HepG2 (cell line): ENCODE results near the gene PTH1R. TPM values are rescaled to one million over a fixed set of nuclear protein-coding genes. Genes with fewer than 3 reads are reported as not detected.

ENCODE experiments used
- ATAC-seq: fragments of 200-7000 bp; cut with Tn5 transposase; 3 replicates; pipeline ENCODE4 v1.9.1; 2020; ENCODE audit warnings: mild to moderate bottlenecking, moderate library complexity
- BruUV-seq: library from RNA; stranded (reverse); fragments of 400-500 nt; replicated peaks from 2 replicates; lab custom pipeline; 2021; lab: Mats Ljungman, UMichigan
- CTCF ChIA-PET: fragments of 300-600 bp; formaldehyde crosslinking; extraction: SDS; loops from one replicate; lab custom pipeline; 2021; ENCODE audit warnings: low total read pairs, inconsistent platforms, low intra/inter-chr PET ratio; lab: Yijun Ruan, JAX
- POLR2A ChIA-PET: fragments of 350-600 bp; sonication (Branson Sonifier 250); formaldehyde crosslinking; loops from one replicate; lab custom pipeline; 2020; ENCODE audit warnings: antibody characterized with exemption, inconsistent platforms; lab: Yijun Ruan, JAX
- DNase-seq: peaks from one replicate; pipeline ENCODE4 v3.0.0-alpha.2; 2015; ENCODE audit warnings: low spot score
- FAIRE-seq: peaks from 3 replicates; lab custom pipeline; 2011; peaks lifted over from hg19 to GRCh38; lab: Jason Lieb, UNC
- H2AFZ ChIP-seq: one replicate; pipeline ENCODE4 v1.6.1; 2011; ENCODE audit warnings: low read length, inconsistent platforms
- H3K27ac ChIP-seq: fragments of 300-600 bp; 3 replicates; pipeline ENCODE4 v1.8.0; 2011; ENCODE audit warnings: mixed run types, mild to moderate bottlenecking, mixed read lengths, low read length, inconsistent platforms; ENCODE audit not compliant: insufficient read depth; ENCODE audit errors: extremely low read length
- H3K27me3 ChIP-seq, 2 experiments: fragments of 200-600 bp in 1 of 2; 2 replicates in 1 of 2; 3 replicates in 1 of 2; pipeline versions ENCODE4 v1.6.0 to v1.8.0; 2011; ENCODE audit warnings: low read length in 2 of 2, mild to moderate bottlenecking in 2 of 2, moderate library complexity in 2 of 2, inconsistent platforms in 1 of 2; ENCODE audit not compliant: insufficient read depth in 2 of 2, control insufficient read depth in 1 of 2
- H3K36me3 ChIP-seq, 2 experiments: fragments of 200-600 bp in 1 of 2; replicated peaks in 1 of 2; 2 replicates in 1 of 2; 3 replicates in 1 of 2; pipeline versions ENCODE4 v1.5.1 to v1.8.0; 2011; ENCODE audit warnings: low read length in 2 of 2, inconsistent platforms in 1 of 2; ENCODE audit not compliant: insufficient read depth in 2 of 2, control insufficient read depth in 1 of 2
- H3K4me1 ChIP-seq: 2 replicates; pipeline ENCODE4 v1.5.1; 2012; ENCODE audit warnings: low read length, inconsistent platforms; ENCODE audit not compliant: insufficient read depth
- H3K4me2 ChIP-seq: 2 replicates; pipeline ENCODE4 v1.6.0; 2011; ENCODE audit warnings: low read depth, low read length, inconsistent platforms
- H3K4me3 ChIP-seq, 3 experiments: fragments of 200-600 bp in 1 of 3; sonication (generic), shearing (Covaris generic) in 1 of 3; replicated peaks in 1 of 3; 2 replicates each; pipeline ENCODE4 v1.5.1; 2011 to 2016; ENCODE audit warnings: low read length in 3 of 3, inconsistent platforms in 2 of 3, low read depth in 2 of 3, mild to moderate bottlenecking in 2 of 3, control low read depth in 1 of 3, mixed read lengths in 1 of 3; ENCODE audit not compliant: insufficient read depth in 1 of 3
- H3K79me2 ChIP-seq: one replicate; pipeline ENCODE4 v1.6.1; 2011; ENCODE audit warnings: low read length, inconsistent platforms; ENCODE audit not compliant: insufficient read depth
- H3K9ac ChIP-seq: 2 replicates; pipeline ENCODE4 v1.6.0; 2011; ENCODE audit warnings: mild to moderate bottlenecking, low read depth, low read length, inconsistent platforms; ENCODE audit not compliant: insufficient read depth
- H3K9me3 ChIP-seq: 2 replicates; pipeline ENCODE4 v1.5.1; 2012; ENCODE audit warnings: mild to moderate bottlenecking, low read length
- H4K20me1 ChIP-seq: 2 replicates; pipeline ENCODE4 v1.6.0; 2011; ENCODE audit warnings: inconsistent platforms, mild to moderate bottlenecking, low read length, moderate library complexity; ENCODE audit not compliant: insufficient read depth
- ARID2 ChIP-seq: sonication (generic); formaldehyde crosslinking; IDR thresholded peaks from 2 replicates; pipeline ENCODE4 v1.8.1; 2022; ENCODE audit warnings: mild to moderate bottlenecking, missing genetic modification reagents, borderline replicate concordance
- ERF ChIP-seq: IDR thresholded peaks from 2 replicates; pipeline ENCODE4 v1.6.1; 2018; ENCODE audit warnings: missing biosample characterization, missing genetic modification reagents
- MTA3 ChIP-seq: sonication (generic); formaldehyde crosslinking; IDR thresholded peaks from 2 replicates; pipeline ENCODE4 v1.4.0; 2020; ENCODE audit warnings: missing genetic modification reagents
- NCOA2 ChIP-seq: sonication (generic); formaldehyde crosslinking; IDR thresholded peaks from 2 replicates; pipeline ENCODE4 v1.8.0; 2022; ENCODE audit warnings: inconsistent platforms
- PHF20 ChIP-seq: sonication (generic); formaldehyde crosslinking; IDR thresholded peaks from 2 replicates; pipeline ENCODE4 v1.5.0; 2020; ENCODE audit warnings: mild to moderate bottlenecking, missing genetic modification reagents
- POLR2AphosphoS2 ChIP-seq: IDR thresholded peaks from 2 replicates; pipeline ENCODE4 v1.6.1; 2011; ENCODE audit warnings: low read depth, low read length, improper control_type of control experiment
- SMARCE1 ChIP-seq: fragments of 450-650 bp; IDR thresholded peaks from 2 replicates; pipeline ENCODE4 v1.6.1; 2017; ENCODE audit warnings: borderline replicate concordance
- ZBTB20 ChIP-seq: sonication (generic); formaldehyde crosslinking; IDR thresholded peaks from 2 replicates; pipeline ENCODE4 v1.8.1; 2023; ENCODE audit warnings: missing genetic modification reagents, low read depth, mild to moderate bottlenecking, borderline replicate concordance
- WGBS: methylation state at CpG from one replicate; pipeline ENCODE4 v1.1.6; 2017; ENCODE audit warnings: low lambda C conversion rate; 5-methylcytosine and 5-hydroxymethylcytosine counted together
- in situ Hi-C: cut with HindIII; loops from 2 replicates; pipeline ENCODE4 v1.10.0; 2017; ENCODE audit warnings: low pct_unique_long_range_greater_than_20kb; ENCODE audit not compliant: extremely low pct_ligation_motif_present
- intact Hi-C: fragments of 100-400 bp; cut with micrococcal nuclease; formaldehyde crosslinking; loops from one replicate; pipeline ENCODE4 v1.10.0; 2022; ENCODE audit not compliant: unreplicated experiment
- polyA plus RNA-seq, 8 experiments: library from polyadenylated mRNA; depleted of rRNA in 3 of 8; stranded (reverse) in 7 of 8; unstranded in 1 of 8; fragments of >200 nt; fragmentation: Illumina TruSeq in 4 of 8; extraction: Trizol in 4 of 8; gene quantifications; 2 replicates each; pipeline versions ENCODE4 v1.2.1 to v1.2.3, GENCODE V29; 2011 to 2016; ENCODE audit warnings: low read depth in 4 of 8, missing spikeins in 1 of 8, mixed read lengths in 1 of 8; ENCODE audit not compliant: insufficient read depth in 1 of 8
- total RNA-seq, 5 experiments: library from RNA; depleted of rRNA; stranded (reverse); fragments of >200 nt; fragmentation: Illumina TruSeq; extraction: Trizol; gene quantifications; 2 replicates each; pipeline ENCODE4 v1.2.3, GENCODE V29; 2016; ENCODE audit warnings: low read depth in 1 of 5
- TF ChIP-seq, protein P1 (sequence below): sonication (generic); formaldehyde crosslinking; IDR thresholded peaks from 2 replicates; pipeline ENCODE4 v1.4.0; 2020; ENCODE audit warnings: missing genetic modification reagents
- TF ChIP-seq, protein P2 (sequence below): IDR thresholded peaks from 2 replicates; pipeline ENCODE4 v1.6.1; 2016; ENCODE audit warnings: mild to moderate bottlenecking
- TF ChIP-seq, protein P3 (sequence below): sonication (generic); formaldehyde crosslinking; IDR thresholded peaks from 2 replicates; pipeline ENCODE4 v1.5.0; 2020; ENCODE audit warnings: mild to moderate bottlenecking, missing genetic modification reagents

PTH1R gene
- total and polyA plus RNA-seq, 2 of the 13 experiments (the other 11 are each of a cell fraction or from before 2014, with no cell fraction given) = not detected

DNA sequence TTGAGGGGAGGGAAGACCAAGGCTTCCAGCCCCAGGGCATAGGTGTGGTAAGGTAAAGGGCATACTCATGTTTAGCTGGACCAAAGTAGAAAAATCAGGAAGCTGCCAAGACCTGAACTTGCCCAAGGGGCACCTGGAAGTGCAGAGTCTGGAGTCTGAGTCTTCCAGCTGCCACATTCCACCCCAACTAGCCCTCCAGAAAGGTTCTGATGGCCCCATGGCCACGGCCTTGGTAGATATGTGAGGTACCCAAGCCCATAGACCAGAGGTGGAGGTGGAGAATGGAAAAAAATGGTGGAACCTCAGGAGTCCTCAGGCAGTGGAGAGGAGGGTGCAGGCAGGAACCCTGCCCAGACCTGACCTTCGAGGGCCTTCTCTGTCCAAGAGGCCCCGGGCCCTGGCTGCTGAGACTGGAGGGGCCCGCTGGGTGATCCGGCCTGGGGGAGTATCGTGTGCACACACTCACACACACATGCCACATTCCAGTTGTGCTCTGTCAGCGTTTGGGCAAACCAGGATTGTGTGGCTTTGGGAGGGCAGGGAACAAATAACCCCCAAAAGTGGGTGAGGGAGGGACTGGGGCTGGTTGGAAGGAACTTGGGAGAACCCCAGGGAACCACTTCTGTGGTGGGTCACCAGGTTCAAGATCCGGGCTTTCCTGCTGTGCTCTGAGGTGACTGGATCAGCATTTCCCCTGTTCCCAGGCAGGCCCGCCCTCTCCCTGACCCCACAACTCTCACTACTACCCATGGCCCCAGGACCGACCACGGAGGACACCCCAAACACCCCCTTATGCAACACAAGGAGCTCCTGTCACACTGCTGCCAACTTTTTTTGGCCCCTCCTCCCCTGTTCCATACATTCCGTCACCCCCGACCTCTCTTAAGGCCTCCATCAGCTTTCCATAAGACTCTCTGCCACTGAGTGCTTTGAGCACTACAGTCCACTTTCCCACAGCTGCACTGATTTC lies 25.9 kb upstream of the PTH1R start:
- no peak for FAIRE-seq
- H3K9ac ChIP-seq = no peak overlapping the region
- POLR2A ChIA-PET = no interaction called here
- no peak overlapping the region for H3K4me2 ChIP-seq
- no peaks in the 10 kb centered on the region for H3K9me3 ChIP-seq
- DNase-seq = no peak
- H4K20me1 ChIP-seq = no peaks in the 10 kb centered on the region
- ATAC-seq = no peak
- in situ Hi-C loops (no loop called here), intact Hi-C loops (no loop called here)
- H3K27ac ChIP-seq = no peak overlapping the region
- H2AFZ ChIP-seq = no peak overlapping the region
- peaks cover 17% of the 10 kb centered on the region for H3K4me1 ChIP-seq
- 20% methylated on average over 9 of the region's 13 CpGs for WGBS
- H3K27me3 ChIP-seq = peaks cover 0 to 8% of the 10 kb centered on the region in 2 experiments; a peak in 3 of 5 replicates
- H3K36me3 ChIP-seq = no peaks in the 10 kb centered on the region
- no peak overlapping the region for H3K4me3 ChIP-seq
- TF ChIP-seq ERF (CRISPR knock-in tag) = no peak
- no peak for TF ChIP-seq ARID2 (CRISPR knock-in tag)
- no peak for TF ChIP-seq MTA3 (CRISPR knock-in tag)
- no peak for TF ChIP-seq SMARCE1
- CTCF ChIA-PET = no interaction called here
- no peaks in the 10 kb centered on the region for H3K79me2 ChIP-seq
- no TSS peak for BruUV-seq

DNA sequence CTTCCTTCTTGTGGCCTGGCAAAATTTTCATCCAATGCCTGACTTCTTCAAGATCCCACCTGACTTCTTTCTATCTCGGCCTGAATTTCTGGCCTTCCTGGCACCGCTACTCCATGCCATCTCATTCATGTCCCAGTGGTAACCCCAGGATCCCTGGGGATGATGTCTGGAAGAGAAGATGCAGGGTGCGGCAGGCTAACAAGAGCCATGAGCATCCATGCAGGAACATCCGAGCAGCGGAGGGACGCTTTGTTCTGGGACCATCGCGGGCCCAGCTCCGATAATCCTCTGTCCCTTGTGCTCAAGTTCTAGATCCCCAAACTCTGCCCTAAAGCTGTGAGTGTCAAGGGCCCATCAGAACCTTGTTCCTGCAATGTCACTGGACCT lies 25.2 kb upstream of the PTH1R start:
- ChIA-PET CTCF (no interaction called here), POLR2A (no interaction called here)
- no peaks in the 10 kb centered on the region for H4K20me1 ChIP-seq
- ATAC-seq (no peak), FAIRE-seq (no peak), DNase-seq (no peak)
- peaks cover 17% of the 10 kb centered on the region for H3K4me1 ChIP-seq
- BruUV-seq = no TSS peak
- H3K27ac ChIP-seq = no peak overlapping the region
- H2AFZ ChIP-seq = no peak overlapping the region
- peaks cover 3 to 14% of the 10 kb centered on the region in 2 experiments; a peak in 3 of 5 replicates for H3K27me3 ChIP-seq
- intact Hi-C loops (no loop called here), in situ Hi-C loops (no loop called here)
- 68% methylated on average over 9 of the region's 9 CpGs for WGBS
- no peak overlapping the region for H3K4me2 ChIP-seq
- no peaks in the 10 kb centered on the region for H3K79me2 ChIP-seq
- no peak overlapping the region for H3K4me3 ChIP-seq
- no peaks in the 10 kb centered on the region for H3K9me3 ChIP-seq
- no peaks in the 10 kb centered on the region for H3K36me3 ChIP-seq
- no peak overlapping the region for H3K9ac ChIP-seq
- no peak for TF ChIP-seq PHF20 (CRISPR knock-in tag)
- TF ChIP-seq, protein P1, sequence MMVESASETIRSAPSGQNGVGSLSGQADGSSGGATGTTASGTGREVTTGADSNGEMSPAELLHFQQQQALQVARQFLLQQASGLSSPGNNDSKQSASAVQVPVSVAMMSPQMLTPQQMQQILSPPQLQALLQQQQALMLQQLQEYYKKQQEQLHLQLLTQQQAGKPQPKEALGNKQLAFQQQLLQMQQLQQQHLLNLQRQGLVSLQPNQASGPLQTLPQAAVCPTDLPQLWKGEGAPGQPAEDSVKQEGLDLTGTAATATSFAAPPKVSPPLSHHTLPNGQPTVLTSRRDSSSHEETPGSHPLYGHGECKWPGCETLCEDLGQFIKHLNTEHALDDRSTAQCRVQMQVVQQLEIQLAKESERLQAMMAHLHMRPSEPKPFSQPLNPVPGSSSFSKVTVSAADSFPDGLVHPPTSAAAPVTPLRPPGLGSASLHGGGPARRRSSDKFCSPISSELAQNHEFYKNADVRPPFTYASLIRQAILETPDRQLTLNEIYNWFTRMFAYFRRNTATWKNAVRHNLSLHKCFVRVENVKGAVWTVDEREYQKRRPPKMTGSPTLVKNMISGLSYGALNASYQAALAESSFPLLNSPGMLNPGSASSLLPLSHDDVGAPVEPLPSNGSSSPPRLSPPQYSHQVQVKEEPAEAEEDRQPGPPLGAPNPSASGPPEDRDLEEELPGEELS (CRISPR knock-in tag) = no peak
- TF ChIP-seq, protein P2, sequence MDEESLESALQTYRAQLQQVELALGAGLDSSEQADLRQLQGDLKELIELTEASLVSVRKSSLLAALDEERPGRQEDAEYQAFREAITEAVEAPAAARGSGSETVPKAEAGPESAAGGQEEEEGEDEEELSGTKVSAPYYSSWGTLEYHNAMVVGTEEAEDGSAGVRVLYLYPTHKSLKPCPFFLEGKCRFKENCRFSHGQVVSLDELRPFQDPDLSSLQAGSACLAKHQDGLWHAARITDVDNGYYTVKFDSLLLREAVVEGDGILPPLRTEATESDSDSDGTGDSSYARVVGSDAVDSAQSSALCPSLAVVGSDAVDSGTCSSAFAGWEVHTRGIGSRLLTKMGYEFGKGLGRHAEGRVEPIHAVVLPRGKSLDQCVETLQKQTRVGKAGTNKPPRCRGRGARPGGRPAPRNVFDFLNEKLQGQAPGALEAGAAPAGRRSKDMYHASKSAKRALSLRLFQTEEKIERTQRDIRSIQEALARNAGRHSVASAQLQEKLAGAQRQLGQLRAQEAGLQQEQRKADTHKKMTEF = no peak
- TF ChIP-seq NCOA2 (CRISPR knock-in tag) = no peak
- TF ChIP-seq, protein P3, sequence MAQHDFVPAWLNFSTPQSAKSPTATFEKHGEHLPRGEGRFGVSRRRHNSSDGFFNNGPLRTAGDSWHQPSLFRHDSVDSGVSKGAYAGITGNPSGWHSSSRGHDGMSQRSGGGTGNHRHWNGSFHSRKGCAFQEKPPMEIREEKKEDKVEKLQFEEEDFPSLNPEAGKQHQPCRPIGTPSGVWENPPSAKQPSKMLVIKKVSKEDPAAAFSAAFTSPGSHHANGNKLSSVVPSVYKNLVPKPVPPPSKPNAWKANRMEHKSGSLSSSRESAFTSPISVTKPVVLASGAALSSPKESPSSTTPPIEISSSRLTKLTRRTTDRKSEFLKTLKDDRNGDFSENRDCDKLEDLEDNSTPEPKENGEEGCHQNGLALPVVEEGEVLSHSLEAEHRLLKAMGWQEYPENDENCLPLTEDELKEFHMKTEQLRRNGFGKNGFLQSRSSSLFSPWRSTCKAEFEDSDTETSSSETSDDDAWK (CRISPR knock-in tag) = no peak
- TF ChIP-seq ZBTB20 = no peak
- no peak for TF ChIP-seq POLR2AphosphoS2
